KOPT-K1 (cell line): Measurements from ENCODE around the gene MVB12B.

Experiments used
- H3K27ac ChIP-seq: fragments of 200-600 bp; sonication (generic); 2 replicates; pipeline ENCODE4 v1.5.1; 2016; ENCODE audit warnings: antibody characterized with exemption, mild to moderate bottlenecking, low read depth, low read length; ENCODE audit not compliant: poor library complexity, severe bottlenecking
- H3K36me3 ChIP-seq: fragments of 200-600 bp; sonication (generic); 2 replicates; pipeline ENCODE4 v1.5.1; 2017; ENCODE audit warnings: antibody characterized with exemption, mild to moderate bottlenecking, low read length, moderate library complexity; ENCODE audit not compliant: insufficient read depth
- H3K9me3 ChIP-seq: fragments of 200-600 bp; sonication (generic); 2 replicates; pipeline ENCODE4 v1.5.1; 2017; ENCODE audit warnings: antibody characterized with exemption, low read length, mild to moderate bottlenecking; ENCODE audit not compliant: insufficient read depth, poor library complexity, severe bottlenecking

Gene MVB12B

GRCh38 chr9:126389992-126390391 is 63.4 kb downstream of the MVB12B start:
- Histone ChIP-seq H3K27ac (no peak overlapping the region), H3K9me3 (no peaks in the 10 kb centered on the region), H3K36me3 (peaks cover 60% of the 10 kb centered on the region)

DNA sequence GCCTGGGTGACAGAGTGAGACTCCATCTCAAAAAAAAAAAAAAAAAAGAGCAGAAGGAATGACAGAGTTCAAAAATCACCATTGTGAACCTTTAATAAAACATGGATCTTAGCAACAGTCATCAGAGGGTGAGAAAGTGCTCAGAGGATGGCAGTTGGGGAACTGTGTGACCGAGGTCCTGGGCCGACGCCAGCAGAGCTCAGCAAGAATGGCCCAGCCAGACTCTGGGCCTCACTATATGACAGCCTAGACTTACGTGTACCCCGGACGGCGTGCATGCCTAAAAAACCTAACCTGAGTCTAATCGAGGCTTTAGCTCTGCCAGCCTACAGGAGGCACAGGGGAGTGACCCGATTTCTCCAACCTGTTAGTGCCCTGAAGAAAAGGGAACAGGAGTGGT is 64.3 kb downstream of the MVB12B start:
- H3K9me3 ChIP-seq: no peaks in the 10 kb centered on the region
- no peak overlapping the region for H3K27ac ChIP-seq
- H3K36me3 ChIP-seq: peaks cover 69% of the 10 kb centered on the region

DNA sequence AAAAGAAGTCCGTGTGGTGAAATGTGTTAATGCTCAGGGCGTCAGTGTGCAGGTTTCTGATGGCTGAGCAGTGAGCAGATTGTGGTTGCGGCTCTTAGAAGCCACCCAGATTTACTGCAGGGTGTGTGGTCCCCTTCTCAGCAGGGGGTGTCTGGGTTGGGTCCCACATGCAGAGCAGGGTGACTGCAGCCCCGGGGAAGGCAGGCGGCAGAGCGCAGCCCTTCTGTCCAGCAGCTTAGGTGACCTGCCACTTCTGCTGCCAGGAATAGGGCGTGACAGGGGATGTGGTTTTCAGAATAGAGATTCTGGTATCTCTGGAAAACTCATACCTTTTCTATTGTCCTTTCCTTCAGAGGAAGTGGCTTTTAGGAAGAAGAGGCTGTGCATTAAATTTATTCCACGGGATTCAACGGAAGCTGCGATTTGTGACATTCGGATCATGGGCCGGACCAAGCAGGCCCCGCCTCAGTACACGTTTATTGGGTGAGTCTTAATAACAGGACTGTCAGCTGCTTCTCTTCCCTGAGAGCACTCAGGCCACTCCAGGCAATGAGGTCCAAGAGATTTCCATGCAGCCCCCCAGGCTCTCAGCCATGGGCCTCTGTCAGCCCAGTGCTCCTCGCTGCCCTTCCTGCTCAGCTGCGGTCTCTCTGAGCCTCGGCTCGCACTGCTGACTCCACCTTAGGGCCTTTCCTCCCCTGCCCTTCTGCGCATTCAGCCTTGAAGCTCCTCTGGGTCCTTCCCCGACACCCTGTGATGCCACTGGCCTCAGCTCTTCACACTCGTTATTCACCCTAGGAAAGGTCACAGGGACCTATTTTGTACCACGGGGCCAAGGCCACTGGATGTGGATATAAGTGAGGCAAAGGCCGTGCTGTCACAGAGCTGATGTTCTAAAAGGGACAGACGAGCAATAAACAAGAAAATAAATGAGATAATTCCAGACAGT is 65.4 kb downstream of the MVB12B start:
- no peak overlapping the region for H3K27ac ChIP-seq
- H3K36me3 ChIP-seq: peaks cover 66% of the 10 kb centered on the region
- no peaks in the 10 kb centered on the region for H3K9me3 ChIP-seq

DNA sequence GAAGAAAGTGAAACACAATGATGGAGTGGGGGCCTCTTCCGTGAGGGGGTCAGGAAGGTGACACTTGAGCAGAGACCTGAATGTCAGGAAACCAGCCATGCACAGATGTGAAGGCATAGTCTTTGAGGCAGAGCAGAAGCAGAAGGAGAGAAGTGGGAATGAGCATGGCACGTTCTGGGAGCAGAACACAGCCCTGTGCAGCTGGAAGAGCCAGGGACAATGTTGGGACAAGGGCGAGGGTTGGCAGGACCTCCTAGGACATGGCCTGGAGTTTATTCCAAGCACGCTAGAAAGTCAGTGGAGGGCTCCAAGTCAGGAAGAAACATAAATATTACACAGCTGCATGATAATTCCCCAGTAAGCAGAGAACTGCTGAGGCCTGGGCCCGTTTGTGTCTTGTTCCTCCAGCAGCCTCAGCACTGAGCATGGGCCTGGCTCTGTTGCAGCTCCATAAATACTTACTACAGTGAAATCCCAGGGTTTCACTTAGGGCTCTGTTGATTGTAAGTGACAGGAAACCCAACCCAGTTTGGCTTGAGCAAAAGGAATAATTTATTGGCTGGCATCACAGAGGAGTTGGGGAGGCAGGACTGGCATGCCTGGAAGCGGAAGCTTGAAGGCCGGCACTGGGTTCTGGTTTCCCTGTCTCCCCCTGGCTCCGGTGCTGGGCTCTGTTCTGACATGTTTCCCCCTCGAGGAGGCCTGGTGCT is 66.2 kb downstream of the MVB12B start:
- Histone ChIP-seq H3K36me3 (peaks cover 57% of the 10 kb centered on the region), H3K27ac (no peak overlapping the region), H3K9me3 (no peaks in the 10 kb centered on the region)

- H3K36me3 ChIP-seq: peaks cover 53% of the 10 kb centered on the region
- H3K9me3 ChIP-seq: no peaks in the 10 kb centered on the region
- no peak overlapping the region for H3K27ac ChIP-seq
These were observed 67.2 kb downstream of the MVB12B start for GRCh38 chr9:126393876-126394275.

- Histone ChIP-seq H3K36me3 (peaks cover 60% of the 10 kb centered on the region), H3K9me3 (no peaks in the 10 kb centered on the region), H3K27ac (peak overlapping the region; percentile 61)
These were observed 68.2 kb downstream of the MVB12B start for GRCh38 chr9:126394802-126395201.

DNA sequence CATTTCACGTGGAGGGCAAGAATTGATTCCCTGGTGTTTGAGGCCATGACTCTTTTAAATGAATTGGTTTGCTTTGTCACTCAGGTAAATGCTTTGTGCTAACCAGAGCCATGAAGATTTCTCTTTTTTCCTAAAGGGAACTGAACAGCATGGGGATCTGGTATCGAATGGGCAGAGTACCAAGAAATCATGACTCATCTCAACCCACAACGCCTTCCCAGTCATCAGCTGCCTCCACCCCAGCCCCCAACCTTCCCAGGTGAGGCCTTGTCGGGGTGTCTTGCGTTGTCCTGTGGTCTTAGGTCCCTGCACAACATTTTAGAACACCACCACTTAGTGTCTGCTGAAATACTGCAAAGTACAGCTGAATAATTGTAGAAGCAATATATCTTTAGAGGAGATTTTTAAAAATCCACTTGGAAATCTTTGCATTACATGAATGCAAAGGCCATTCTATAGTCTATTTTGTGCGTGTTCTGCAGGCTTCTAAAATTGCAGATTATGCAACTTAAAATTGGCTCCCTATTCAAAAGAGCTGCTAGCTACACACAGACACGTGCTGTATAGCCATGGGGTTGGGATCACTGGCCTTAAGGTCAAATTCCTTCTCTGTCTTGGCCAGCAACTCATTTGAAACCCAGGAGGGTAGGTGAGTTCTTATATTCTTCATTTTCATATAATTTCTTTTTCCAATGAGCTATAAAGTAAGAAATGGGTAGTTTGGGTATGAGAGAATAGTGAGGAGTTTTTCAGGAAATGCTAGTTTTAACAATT is 69.0 kb downstream of the MVB12B start:
- Histone ChIP-seq H3K9me3 (no peaks in the 10 kb centered on the region), H3K27ac (peak overlapping the region; percentile 61), H3K36me3 (peaks cover 60% of the 10 kb centered on the region)

DNA sequence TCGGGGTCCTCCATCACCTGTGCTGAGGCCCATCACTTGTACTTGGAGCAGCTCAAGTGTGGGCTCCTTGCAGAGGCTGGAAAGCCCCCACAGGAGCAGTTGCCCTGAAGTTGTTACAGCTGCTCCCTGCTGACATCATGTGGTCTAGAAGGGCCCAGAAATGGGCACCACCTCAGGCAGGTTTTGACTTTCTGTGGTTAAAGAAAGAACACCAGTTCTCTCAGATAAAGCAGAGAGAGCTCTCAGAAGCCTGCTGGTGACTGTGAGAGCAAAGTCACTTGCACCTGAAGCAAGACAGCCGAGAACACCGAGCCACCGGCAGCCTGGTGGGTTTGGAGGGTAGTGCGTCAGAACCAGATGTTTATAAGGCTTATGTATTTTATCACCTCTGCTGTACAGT is 70.4 kb downstream of the MVB12B start:
- Histone ChIP-seq H3K36me3 (peaks cover 54% of the 10 kb centered on the region), H3K9me3 (no peaks in the 10 kb centered on the region), H3K27ac (peak overlapping the region; percentile 67)

- peaks cover 44% of the 10 kb centered on the region for H3K36me3 ChIP-seq
- peak overlapping the region; percentile 67 for H3K27ac ChIP-seq
- no peaks in the 10 kb centered on the region for H3K9me3 ChIP-seq
These were observed 71.9 kb downstream of the MVB12B start for GRCh38 chr9:126398403-126399058.

DNA sequence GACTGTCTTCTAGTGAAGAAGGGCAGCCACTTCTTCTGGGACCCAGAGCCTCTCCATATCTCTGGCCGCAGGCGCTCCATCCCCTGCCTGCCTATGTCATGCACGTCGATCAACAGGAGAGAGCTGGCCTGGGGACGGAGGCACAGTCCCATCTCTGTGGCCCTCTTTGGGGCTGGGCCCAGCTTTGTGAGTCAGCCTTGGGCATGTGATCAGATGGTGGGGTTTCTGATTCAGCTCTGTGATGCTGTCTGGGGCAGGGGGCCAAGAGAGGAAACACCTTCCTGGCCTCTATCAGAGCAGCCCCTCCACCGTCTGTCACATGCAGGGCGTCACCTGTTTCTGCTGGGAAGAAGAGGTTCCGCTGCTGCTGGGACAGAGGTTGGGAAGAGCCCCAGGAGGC is 72.6 kb downstream of the MVB12B start:
- H3K27ac ChIP-seq: peak overlapping the region; percentile 26
- H3K9me3 ChIP-seq: no peaks in the 10 kb centered on the region
- H3K36me3 ChIP-seq: peaks cover 41% of the 10 kb centered on the region

DNA sequence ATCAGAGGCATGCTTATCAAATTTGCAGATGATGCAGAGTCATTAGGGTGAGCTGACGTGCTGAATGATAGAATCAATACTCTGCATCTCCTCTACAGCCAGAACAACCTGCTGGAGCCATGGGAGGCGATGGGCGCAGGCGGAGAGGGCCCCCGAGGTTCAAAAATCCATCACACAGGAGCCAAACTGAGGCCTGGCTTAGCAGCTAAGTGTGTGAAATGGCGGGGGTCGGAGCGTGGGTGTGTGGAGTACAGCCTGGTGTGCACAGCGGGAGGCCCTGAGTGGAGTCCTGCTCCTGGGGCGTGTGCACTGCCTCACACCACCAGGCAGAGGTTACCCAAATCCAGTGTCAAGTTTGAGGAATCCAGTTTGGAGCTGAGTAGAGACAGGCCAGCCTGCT is 73.2 kb downstream of the MVB12B start:
- H3K27ac ChIP-seq: peak overlapping the region; percentile 26
- H3K36me3 ChIP-seq: peaks cover 36% of the 10 kb centered on the region
- no peaks in the 10 kb centered on the region for H3K9me3 ChIP-seq

DNA sequence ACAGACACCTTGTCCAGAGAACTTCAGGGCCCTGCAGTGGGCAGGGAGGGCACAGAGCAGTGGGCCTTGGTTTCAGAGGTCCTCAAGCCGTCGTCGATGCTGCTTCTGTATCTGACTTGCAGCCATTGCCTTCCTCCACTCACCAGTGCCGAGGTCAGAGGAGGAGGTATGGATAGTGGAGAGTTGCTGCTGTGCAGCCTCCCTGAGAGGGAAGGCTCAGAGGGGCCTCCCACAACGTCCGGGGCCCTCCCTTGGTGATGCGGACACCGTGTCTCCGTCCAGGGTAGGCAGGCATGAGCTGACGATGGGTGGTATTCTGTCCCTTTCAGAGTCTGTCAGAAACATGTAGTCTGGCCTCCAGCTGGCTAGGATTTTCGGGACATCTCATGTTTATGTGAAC is 73.9 kb downstream of the MVB12B start:
- Histone ChIP-seq H3K36me3 (peaks cover 28% of the 10 kb centered on the region), H3K9me3 (no peaks in the 10 kb centered on the region), H3K27ac (no peak overlapping the region)

GRCh38 chr9:126401107-126401506 is 74.5 kb downstream of the MVB12B start:
- Histone ChIP-seq H3K36me3 (peaks cover 24% of the 10 kb centered on the region), H3K9me3 (no peaks in the 10 kb centered on the region), H3K27ac (no peak overlapping the region)

GRCh38 chr9:126401581-126401980 is 75.0 kb downstream of the MVB12B start:
- Histone ChIP-seq H3K27ac (no peak overlapping the region), H3K36me3 (peaks cover 21% of the 10 kb centered on the region), H3K9me3 (no peaks in the 10 kb centered on the region)
